HepG2 (cell line): ENCODE results near the gene RMDN2. TPM values are rescaled to one million over a fixed set of nuclear protein-coding genes. Genes with fewer than 3 reads are reported as not detected.

Experiments
- BCL6 ChIP-seq: IDR thresholded peaks from 2 replicates; pipeline ENCODE4 v1.6.1; 2016; ENCODE audit warnings: missing genetic modification reagents, missing compliant biosample characterization
- KDM2A ChIP-seq: sonication (generic); formaldehyde crosslinking; IDR thresholded peaks from 2 replicates; pipeline ENCODE4 v1.4.0; 2020; ENCODE audit warnings: low read depth, missing genetic modification reagents, borderline replicate concordance
- KLF13 ChIP-seq: sonication (generic); formaldehyde crosslinking; IDR thresholded peaks from 2 replicates; pipeline ENCODE4 v1.4.0; 2020; ENCODE audit warnings: mild to moderate bottlenecking, missing genetic modification reagents
- MATR3 ChIP-seq: sonication (generic); formaldehyde crosslinking; IDR thresholded peaks from 2 replicates; pipeline ENCODE4 v1.4.0; 2020; ENCODE audit warnings: missing genetic modification reagents
- NCOA2 ChIP-seq: sonication (generic); formaldehyde crosslinking; IDR thresholded peaks from 2 replicates; pipeline ENCODE4 v1.8.0; 2022; ENCODE audit warnings: inconsistent platforms
- NFYB ChIP-seq: sonication (generic); formaldehyde crosslinking; IDR thresholded peaks from 2 replicates; pipeline ENCODE4 v1.4.0; 2020; ENCODE audit warnings: missing genetic modification reagents
- NRL ChIP-seq: sonication (generic); formaldehyde crosslinking; IDR thresholded peaks from 2 replicates; pipeline ENCODE4 v1.5.0; 2020; ENCODE audit warnings: missing genetic modification reagents, mild to moderate bottlenecking, moderate library complexity, borderline replicate concordance
- RFX5 ChIP-seq: IDR thresholded peaks from 2 replicates; pipeline ENCODE4 v1.6.1; 2011; ENCODE audit warnings: low read depth, low read length, improper control_type of control experiment
- ZFP1 ChIP-seq: IDR thresholded peaks from 2 replicates; pipeline ENCODE4 v1.6.1; 2016
- ZKSCAN5 ChIP-seq: sonication (generic); formaldehyde crosslinking; IDR thresholded peaks from 2 replicates; pipeline ENCODE4 v1.5.1; 2020; ENCODE audit warnings: mild to moderate bottlenecking, missing genetic modification reagents
- ZMYM4 ChIP-seq: sonication (generic); formaldehyde crosslinking; IDR thresholded peaks from 2 replicates; pipeline ENCODE4 v1.8.1; 2023; ENCODE audit warnings: mild to moderate bottlenecking, missing genetic modification reagents
- ZNF557 ChIP-seq: sonication (generic); formaldehyde crosslinking; IDR thresholded peaks from 2 replicates; pipeline ENCODE4 v1.4.0; 2020; ENCODE audit warnings: missing genetic modification reagents
- ZNF629 ChIP-seq: sonication (generic); formaldehyde crosslinking; conservative IDR thresholded peaks from 2 replicates; pipeline ENCODE4 v1.5.0; 2020; ENCODE audit warnings: missing genetic modification reagents
- ZSCAN12 ChIP-seq: sonication (generic); formaldehyde crosslinking; IDR thresholded peaks from 2 replicates; pipeline ENCODE4 v1.9.0; 2021; ENCODE audit warnings: mild to moderate bottlenecking, missing genetic modification reagents
- ZSCAN20 ChIP-seq: sonication (generic); formaldehyde crosslinking; IDR thresholded peaks from 2 replicates; pipeline ENCODE4 v1.4.0; 2020; ENCODE audit warnings: missing genetic modification reagents, mild to moderate bottlenecking, borderline replicate concordance
- polyA plus RNA-seq, 8 experiments: library from polyadenylated mRNA; depleted of rRNA in 3 of 8; stranded (reverse) in 7 of 8; unstranded in 1 of 8; fragments of >200 nt; fragmentation: Illumina TruSeq in 4 of 8; extraction: Trizol in 4 of 8; gene quantifications; 2 replicates each; pipeline versions ENCODE4 v1.2.1 to v1.2.3, GENCODE V29; 2011 to 2016; ENCODE audit warnings: low read depth in 4 of 8, missing spikeins in 1 of 8, mixed read lengths in 1 of 8; ENCODE audit not compliant: insufficient read depth in 1 of 8
- total RNA-seq, 5 experiments: library from RNA; depleted of rRNA; stranded (reverse); fragments of >200 nt; fragmentation: Illumina TruSeq; extraction: Trizol; gene quantifications; 2 replicates each; pipeline ENCODE4 v1.2.3, GENCODE V29; 2016; ENCODE audit warnings: low read depth in 1 of 5
- TF ChIP-seq, protein P1 (sequence below): sonication (generic); formaldehyde crosslinking; conservative IDR thresholded peaks from 2 replicates; pipeline ENCODE4 v1.4.0; 2020; ENCODE audit warnings: missing genetic modification reagents
- TF ChIP-seq, protein P2 (sequence below): sonication (generic); formaldehyde crosslinking; IDR thresholded peaks from 2 replicates; pipeline ENCODE4 v1.4.0; 2020; ENCODE audit warnings: missing genetic modification reagents, mild to moderate bottlenecking, borderline replicate concordance
- TF ChIP-seq, protein P3 (sequence below): sonication (generic); formaldehyde crosslinking; IDR thresholded peaks from 2 replicates; pipeline ENCODE4 v1.4.0; 2020; ENCODE audit warnings: mild to moderate bottlenecking, missing genetic modification reagents
- TF ChIP-seq, protein P4 (sequence below): sonication (generic); formaldehyde crosslinking; IDR thresholded peaks from 2 replicates; pipeline ENCODE4 v1.9.0; 2021; ENCODE audit warnings: missing genetic modification reagents, mild to moderate bottlenecking, borderline replicate concordance
- TF ChIP-seq, protein P5 (sequence below): sonication (generic); formaldehyde crosslinking; IDR thresholded peaks from 2 replicates; pipeline ENCODE4 v1.9.0; 2022; ENCODE audit warnings: missing genetic modification reagents, mild to moderate bottlenecking, borderline replicate concordance

RMDN2 gene
- total and polyA plus RNA-seq, 2 of the 13 experiments (the other 11 are each of a cell fraction or from before 2014, with no cell fraction given) = 2.3 to 8.9 TPM

DNA sequence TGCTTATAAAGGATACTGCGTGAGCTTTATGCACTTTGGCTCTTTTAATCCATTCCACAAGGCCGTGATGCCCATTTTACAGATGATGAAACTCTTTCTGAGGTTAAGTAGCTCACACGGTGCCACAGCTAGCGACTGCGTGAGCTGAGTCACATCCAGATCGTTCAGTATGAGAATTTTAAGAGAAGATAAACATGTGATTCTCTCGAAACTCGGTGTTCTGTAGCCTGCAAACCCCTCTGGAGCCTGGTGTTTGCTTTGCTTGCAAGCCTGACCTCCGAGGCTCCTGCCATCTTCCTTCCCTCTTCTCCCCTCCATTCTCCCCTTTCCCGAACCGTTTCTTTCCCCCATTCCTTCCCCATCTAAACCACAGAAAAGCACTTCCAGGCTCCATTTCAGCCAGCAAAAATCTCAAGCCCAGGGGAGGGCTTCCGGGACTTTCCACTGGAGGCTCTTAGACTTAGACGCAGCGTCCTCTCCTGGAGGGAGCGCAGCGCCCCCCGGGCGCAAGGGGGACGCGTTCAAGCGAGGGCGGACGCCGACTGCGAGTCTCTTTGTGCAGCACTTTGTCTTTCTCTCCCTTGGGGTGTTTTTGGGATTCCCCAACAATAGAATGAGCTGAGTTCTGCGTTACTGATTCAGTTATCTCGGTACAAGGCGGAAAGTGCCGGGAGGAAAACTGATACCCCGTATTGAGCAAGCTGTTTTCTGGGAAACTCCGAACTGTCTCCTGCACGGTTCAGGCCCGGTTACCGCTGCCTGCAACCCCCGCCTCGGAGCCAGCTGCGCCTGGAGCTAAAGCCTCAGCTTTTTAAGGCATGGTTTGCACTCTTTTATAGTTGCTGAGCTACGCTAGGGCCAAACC is 112.9 kb downstream of the RMDN2 start (continued):
- TF ChIP-seq, protein P1, sequence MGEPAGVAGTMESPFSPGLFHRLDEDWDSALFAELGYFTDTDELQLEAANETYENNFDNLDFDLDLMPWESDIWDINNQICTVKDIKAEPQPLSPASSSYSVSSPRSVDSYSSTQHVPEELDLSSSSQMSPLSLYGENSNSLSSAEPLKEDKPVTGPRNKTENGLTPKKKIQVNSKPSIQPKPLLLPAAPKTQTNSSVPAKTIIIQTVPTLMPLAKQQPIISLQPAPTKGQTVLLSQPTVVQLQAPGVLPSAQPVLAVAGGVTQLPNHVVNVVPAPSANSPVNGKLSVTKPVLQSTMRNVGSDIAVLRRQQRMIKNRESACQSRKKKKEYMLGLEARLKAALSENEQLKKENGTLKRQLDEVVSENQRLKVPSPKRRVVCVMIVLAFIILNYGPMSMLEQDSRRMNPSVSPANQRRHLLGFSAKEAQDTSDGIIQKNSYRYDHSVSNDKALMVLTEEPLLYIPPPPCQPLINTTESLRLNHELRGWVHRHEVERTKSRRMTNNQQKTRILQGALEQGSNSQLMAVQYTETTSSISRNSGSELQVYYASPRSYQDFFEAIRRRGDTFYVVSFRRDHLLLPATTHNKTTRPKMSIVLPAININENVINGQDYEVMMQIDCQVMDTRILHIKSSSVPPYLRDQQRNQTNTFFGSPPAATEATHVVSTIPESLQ (CRISPR knock-in tag) = no peak
- TF ChIP-seq ZNF629 (CRISPR knock-in tag) (peak; percentile 64), MATR3 (CRISPR knock-in tag) (no peak), RFX5 (no peak), ZKSCAN5 (no peak), BCL6 (CRISPR knock-in tag) (no peak), KDM2A (no peak; the same call in 1 of the 2 replicates), ZNF557 (no peak), ZSCAN12 (CRISPR knock-in tag) (no peak), NRL (CRISPR knock-in tag) (no peak), ZFP1 (CRISPR knock-in tag) (no peak), NCOA2 (CRISPR knock-in tag) (no peak), KLF13 (CRISPR knock-in tag) (no peak), ZMYM4 (CRISPR knock-in tag) (0 out of 2 replicates have a peak, but pooled peaks have one; percentile 13), ZSCAN20 (CRISPR knock-in tag) (no peak), NFYB (CRISPR knock-in tag) (no peak)
- TF ChIP-seq, protein P2, sequence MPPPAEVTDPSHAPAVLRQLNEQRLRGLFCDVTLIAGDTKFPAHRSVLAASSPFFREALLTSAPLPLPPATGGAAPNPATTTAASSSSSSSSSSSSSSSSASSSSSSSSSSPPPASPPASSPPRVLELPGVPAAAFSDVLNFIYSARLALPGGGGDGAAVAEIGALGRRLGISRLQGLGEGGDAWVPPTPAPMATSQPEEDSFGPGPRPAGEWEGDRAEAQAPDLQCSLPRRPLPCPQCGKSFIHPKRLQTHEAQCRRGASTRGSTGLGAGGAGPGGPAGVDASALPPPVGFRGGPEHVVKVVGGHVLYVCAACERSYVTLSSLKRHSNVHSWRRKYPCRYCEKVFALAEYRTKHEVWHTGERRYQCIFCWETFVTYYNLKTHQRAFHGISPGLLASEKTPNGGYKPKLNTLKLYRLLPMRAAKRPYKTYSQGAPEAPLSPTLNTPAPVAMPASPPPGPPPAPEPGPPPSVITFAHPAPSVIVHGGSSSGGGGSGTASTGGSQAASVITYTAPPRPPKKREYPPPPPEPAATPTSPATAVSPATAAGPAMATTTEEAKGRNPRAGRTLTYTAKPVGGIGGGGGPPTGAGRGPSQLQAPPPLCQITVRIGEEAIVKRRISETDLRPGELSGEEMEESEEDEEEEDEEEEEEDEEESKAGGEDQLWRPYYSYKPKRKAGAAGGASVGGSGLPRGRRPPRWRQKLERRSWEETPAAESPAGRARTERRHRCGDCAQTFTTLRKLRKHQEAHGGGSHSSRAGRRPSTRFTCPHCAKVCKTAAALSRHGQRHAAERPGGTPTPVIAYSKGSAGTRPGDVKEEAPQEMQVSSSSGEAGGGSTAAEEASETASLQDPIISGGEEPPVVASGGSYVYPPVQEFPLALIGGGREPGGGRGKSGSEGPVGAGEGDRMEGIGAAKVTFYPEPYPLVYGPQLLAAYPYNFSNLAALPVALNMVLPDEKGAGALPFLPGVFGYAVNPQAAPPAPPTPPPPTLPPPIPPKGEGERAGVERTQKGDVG = no peak
- TF ChIP-seq, protein P3, sequence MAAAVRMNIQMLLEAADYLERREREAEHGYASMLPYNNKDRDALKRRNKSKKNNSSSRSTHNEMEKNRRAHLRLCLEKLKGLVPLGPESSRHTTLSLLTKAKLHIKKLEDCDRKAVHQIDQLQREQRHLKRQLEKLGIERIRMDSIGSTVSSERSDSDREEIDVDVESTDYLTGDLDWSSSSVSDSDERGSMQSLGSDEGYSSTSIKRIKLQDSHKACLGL (CRISPR knock-in tag) = no peak
- TF ChIP-seq, protein P4, sequence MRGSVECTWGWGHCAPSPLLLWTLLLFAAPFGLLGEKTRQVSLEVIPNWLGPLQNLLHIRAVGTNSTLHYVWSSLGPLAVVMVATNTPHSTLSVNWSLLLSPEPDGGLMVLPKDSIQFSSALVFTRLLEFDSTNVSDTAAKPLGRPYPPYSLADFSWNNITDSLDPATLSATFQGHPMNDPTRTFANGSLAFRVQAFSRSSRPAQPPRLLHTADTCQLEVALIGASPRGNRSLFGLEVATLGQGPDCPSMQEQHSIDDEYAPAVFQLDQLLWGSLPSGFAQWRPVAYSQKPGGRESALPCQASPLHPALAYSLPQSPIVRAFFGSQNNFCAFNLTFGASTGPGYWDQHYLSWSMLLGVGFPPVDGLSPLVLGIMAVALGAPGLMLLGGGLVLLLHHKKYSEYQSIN (CRISPR knock-in tag) = no peak
- TF ChIP-seq, protein P5, sequence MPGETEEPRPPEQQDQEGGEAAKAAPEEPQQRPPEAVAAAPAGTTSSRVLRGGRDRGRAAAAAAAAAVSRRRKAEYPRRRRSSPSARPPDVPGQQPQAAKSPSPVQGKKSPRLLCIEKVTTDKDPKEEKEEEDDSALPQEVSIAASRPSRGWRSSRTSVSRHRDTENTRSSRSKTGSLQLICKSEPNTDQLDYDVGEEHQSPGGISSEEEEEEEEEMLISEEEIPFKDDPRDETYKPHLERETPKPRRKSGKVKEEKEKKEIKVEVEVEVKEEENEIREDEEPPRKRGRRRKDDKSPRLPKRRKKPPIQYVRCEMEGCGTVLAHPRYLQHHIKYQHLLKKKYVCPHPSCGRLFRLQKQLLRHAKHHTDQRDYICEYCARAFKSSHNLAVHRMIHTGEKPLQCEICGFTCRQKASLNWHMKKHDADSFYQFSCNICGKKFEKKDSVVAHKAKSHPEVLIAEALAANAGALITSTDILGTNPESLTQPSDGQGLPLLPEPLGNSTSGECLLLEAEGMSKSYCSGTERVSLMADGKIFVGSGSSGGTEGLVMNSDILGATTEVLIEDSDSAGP = no peak
